ENCODE data around the gene FNTB.

DNA sequence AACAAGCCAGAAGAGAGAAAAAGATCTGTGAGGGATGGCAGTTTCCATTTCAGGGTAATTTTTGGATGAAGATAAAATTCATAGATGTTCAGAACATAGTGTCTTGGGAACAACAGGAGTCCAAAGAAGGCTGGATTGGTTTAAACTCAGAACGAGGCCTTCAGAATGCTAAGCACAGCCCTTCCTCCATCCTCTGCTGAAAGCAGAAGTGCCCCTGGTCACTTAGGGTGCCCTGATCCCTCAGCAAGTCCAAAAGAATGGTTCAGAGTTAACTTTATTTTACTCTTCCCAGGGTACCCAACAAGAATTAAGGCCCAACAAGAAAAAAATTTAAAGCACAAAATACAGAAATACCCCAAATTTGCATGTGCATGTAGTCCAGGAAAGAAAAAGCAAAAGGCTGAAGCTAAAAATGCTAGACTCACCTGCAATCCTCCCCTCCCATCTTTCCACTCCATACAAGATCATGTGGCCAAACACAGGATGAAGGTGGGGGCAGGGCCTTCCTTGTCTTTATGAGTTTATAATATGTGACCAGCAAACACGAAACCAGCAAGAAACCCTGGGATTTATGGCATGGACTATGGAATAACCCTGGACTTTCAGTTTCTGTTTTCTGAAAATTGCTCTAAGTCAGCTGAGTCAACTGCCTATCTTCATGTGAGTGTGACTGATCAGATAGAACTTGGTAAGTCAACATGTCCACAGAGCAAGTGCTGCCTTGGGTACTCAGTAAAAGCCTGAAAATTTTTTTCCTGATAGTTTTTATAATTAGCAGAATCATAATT is 94.5 kb downstream of the FNTB start:
- TF ChIP-seq CTCF (conservative IDR thresholded peaks at IDR 0.05 in 1 of 2, IDR thresholded peaks at IDR 0.05 in 1 of 2; ENCODE audit: extremely low read depth in 1 of 2, insufficient read depth in 1 of 2, low read depth in 1 of 2, low read length in 2 of 2) (no peak), EZH2 (IDR thresholded peaks at IDR 0.05; ENCODE audit: borderline replicate concordance, low read length) (no peak)

All from mammary epithelial cell (primary cell).